Measurements from ENCODE around the gene MRGPRG.

The MRGPRG gene

DNA sequence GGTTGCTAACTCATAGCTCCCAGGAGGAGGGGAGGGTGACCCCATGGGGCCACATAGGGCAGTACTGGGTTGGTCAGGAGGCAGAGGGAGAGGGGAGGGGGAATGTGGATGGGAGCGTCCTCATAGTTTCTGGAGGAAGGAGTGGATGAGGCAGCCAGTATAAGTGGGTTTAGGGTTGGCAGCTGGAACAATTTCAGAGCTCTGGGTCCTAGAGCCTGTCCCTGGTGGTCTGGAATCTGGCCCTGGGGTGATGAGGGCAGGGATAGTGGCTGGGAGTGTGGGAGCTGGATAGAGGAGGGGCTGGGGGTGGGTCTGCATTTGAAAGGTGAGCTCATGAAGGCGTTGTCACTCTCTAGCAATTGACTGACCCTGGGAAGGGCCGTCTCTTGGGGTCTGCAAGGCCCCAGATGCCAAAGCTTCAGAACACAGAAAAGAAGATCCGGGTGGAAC lies 5.3 kb upstream of the MRGPRG start:
- Histone ChIP-seq H3K4me2 (ENCODE audit: low read length) (no peak overlapping the region), H3K56ac (ENCODE audit: low read length) (peak overlapping the region; percentile 3), H4K5ac (ENCODE audit: low read length) (no peak overlapping the region), H3K4me1 (ENCODE audit: control insufficient read depth, low read depth, low read length) (no peaks in the 10 kb centered on the region), H3K4me3 (ENCODE audit: low read length) (no peak overlapping the region), H2AK5ac (ENCODE audit: low read length) (no peak overlapping the region), H3K9ac (ENCODE audit: low read length) (no peak overlapping the region), H4K8ac (ENCODE audit: low read depth, low read length) (no peak overlapping the region), H2BK15ac (replicated peaks; ENCODE audit: low read depth) (no peak overlapping the region), H3K23ac (ENCODE audit: low read length) (no peak overlapping the region), H3K27me3 (ENCODE audit: insufficient read depth, low read length, poor library complexity) (no peaks in the 10 kb centered on the region), H2BK5ac (ENCODE audit: low read length) (no peak overlapping the region), H3K18ac (ENCODE audit: low read length) (no peak overlapping the region), H2BK120ac (ENCODE audit: low read depth, low read length) (no peak overlapping the region), H3K4ac (ENCODE audit: low read depth, low read length) (no peak overlapping the region), H3K79me1 (ENCODE audit: low read length) (no peaks in the 10 kb centered on the region), H3K79me2 (ENCODE audit: control insufficient read depth, insufficient read depth, low read length) (no peaks in the 10 kb centered on the region), H3K27ac (ENCODE audit: low read depth, low read length) (no peak overlapping the region), H3K36me3 (ENCODE audit: control insufficient read depth, insufficient read depth, low read length) (no peaks in the 10 kb centered on the region)
- WGBS (ENCODE audit: extremely low coverage, insufficient coverage, low lambda C conversion rate) = no CpG with 5 or more reads among the region's 4 CpGs
- peak; percentile 43 for DNase-seq

DNA sequence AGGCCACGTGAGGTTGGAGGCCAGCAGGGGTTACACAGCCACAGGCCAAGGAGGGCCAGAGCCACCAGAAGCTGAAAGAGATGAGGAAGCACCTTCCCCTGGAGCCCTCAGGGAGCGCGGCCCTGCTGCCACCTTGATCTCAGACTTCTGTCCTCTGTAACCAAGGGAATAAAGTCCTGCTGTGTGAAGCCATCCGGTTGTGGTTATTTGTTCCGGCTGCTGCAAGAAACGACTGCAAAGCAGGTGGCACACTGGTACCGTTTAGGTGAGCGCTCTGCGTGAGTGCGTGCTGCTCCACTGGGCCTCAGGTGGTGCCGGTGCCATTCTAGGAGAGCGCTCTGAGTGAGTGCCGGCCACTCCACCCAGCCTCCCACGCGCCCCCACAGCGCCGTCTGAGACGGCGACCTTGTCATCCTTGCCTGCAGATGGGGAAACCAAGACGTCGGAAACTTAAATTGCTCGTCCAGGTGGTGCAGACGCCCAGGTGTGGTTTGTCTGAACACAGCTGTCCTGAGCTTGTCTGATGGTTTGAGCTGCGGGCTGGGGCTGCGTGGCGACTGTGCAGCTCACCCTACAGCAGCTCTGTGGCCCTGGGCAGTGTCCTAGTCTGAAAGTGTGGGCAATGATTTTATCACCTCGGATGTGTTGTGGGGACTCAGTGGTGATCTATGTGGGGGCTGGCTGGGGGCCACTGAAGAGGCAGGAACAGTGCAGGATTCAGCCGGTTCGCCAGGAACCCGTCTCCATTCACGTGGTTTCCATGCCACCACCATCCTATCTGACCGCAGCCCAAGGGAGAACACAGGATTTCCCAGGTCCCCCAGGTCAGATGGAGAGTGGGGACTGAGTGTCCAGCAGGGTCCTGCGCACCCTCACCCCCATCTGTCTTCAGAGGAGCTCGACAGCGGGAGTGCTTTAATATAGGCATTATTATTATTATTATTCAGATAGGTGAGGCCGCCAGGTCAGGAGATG lies 4.6 kb upstream of the MRGPRG start:
- H3K36me3 ChIP-seq (ENCODE audit: control insufficient read depth, insufficient read depth, low read length) = no peaks in the 10 kb centered on the region
- no peak overlapping the region for H2BK120ac ChIP-seq (ENCODE audit: low read depth, low read length)
- no peak for DNase-seq
- H3K27me3 ChIP-seq (ENCODE audit: insufficient read depth, low read length, poor library complexity) = no peaks in the 10 kb centered on the region
- no peak overlapping the region for H3K4me2 ChIP-seq (ENCODE audit: low read length)
- no peaks in the 10 kb centered on the region for H3K4me1 ChIP-seq (ENCODE audit: control insufficient read depth, low read depth, low read length)
- no peak overlapping the region for H2AK5ac ChIP-seq (ENCODE audit: low read length)
- H3K9ac ChIP-seq (ENCODE audit: low read length) = no peak overlapping the region
- H3K4ac ChIP-seq (ENCODE audit: low read depth, low read length) = no peak overlapping the region
- no peak overlapping the region for H2BK5ac ChIP-seq (ENCODE audit: low read length)
- no peaks in the 10 kb centered on the region for H3K79me2 ChIP-seq (ENCODE audit: control insufficient read depth, insufficient read depth, low read length)
- H4K8ac ChIP-seq (ENCODE audit: low read depth, low read length) = no peak overlapping the region
- WGBS (ENCODE audit: extremely low coverage, insufficient coverage, low lambda C conversion rate) = no CpG with 5 or more reads among the region's 36 CpGs
- no peaks in the 10 kb centered on the region for H3K79me1 ChIP-seq (ENCODE audit: low read length)
- no peak overlapping the region for H2BK15ac ChIP-seq (replicated peaks; ENCODE audit: low read depth)
- H3K18ac ChIP-seq (ENCODE audit: low read length) = no peak overlapping the region
- H4K5ac ChIP-seq (ENCODE audit: low read length) = no peak overlapping the region
- H3K4me3 ChIP-seq (ENCODE audit: low read length) = no peak overlapping the region
- H3K27ac ChIP-seq (ENCODE audit: low read depth, low read length) = no peak overlapping the region
- H3K56ac ChIP-seq (ENCODE audit: low read length) = no peak overlapping the region
- H3K23ac ChIP-seq (ENCODE audit: low read length) = no peak overlapping the region

DNA sequence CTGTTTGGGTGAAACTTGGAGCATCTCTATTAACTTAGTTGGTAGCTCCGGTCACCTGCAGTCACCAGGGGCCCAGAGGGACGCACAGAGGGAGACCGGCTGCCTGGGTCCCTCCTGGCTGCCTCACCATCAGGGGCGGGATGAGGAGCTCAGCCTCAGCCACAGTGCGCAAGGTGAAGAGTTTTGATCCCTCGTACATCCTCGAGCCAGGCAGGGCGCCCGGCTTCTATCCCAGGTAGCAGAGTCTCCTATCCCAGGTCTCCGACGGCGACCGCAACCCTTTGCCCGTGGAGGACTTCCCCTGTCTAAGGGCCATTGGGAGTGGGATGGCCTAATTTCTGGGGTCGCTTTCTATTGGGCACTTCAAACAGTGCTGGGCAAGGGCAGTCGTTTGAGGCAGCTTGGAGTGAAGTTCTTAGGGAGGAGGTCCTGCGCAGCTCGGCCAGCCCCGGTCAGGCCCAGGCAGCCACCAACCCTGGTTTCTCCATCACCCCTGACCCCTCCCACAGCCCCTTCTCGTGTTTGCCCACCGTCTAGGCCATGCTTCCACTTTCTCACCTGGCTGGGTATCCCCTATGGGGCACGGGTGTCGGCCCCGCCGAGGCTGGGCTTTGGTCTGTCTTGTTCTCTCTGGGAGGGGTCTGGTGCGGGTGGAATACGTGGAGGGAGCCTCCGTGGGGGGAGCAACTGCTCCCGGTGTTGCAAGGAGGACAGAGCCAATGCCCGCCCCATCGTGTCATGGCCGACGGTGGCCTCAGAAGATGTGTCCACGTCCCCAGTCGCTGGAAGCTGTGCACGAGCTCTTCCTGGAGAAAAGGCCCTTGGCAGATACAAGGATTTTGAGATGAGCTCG lies 3.6 kb upstream of the MRGPRG start:
- Histone ChIP-seq H3K79me2 (ENCODE audit: control insufficient read depth, insufficient read depth, low read length) (no peaks in the 10 kb centered on the region), H3K79me1 (ENCODE audit: low read length) (no peaks in the 10 kb centered on the region), H3K23ac (ENCODE audit: low read length) (no peak overlapping the region), H3K9ac (ENCODE audit: low read length) (no peak overlapping the region), H2AK5ac (ENCODE audit: low read length) (no peak overlapping the region), H2BK5ac (ENCODE audit: low read length) (no peak overlapping the region), H3K27me3 (ENCODE audit: insufficient read depth, low read length, poor library complexity) (no peaks in the 10 kb centered on the region), H3K4me1 (ENCODE audit: control insufficient read depth, low read depth, low read length) (no peaks in the 10 kb centered on the region), H3K36me3 (ENCODE audit: control insufficient read depth, insufficient read depth, low read length) (no peaks in the 10 kb centered on the region), H3K4me3 (ENCODE audit: low read length) (no peak overlapping the region), H3K27ac (ENCODE audit: low read depth, low read length) (no peak overlapping the region), H3K4me2 (ENCODE audit: low read length) (no peak overlapping the region), H4K8ac (ENCODE audit: low read depth, low read length) (no peak overlapping the region), H2BK120ac (ENCODE audit: low read depth, low read length) (no peak overlapping the region), H3K18ac (ENCODE audit: low read length) (no peak overlapping the region), H3K56ac (ENCODE audit: low read length) (no peak overlapping the region), H2BK15ac (replicated peaks; ENCODE audit: low read depth) (no peak overlapping the region), H3K4ac (ENCODE audit: low read depth, low read length) (no peak overlapping the region), H4K5ac (ENCODE audit: low read length) (no peak overlapping the region)
- WGBS (ENCODE audit: extremely low coverage, insufficient coverage, low lambda C conversion rate) = no CpG with 5 or more reads among the region's 37 CpGs
- DNase-seq = no peak

DNA sequence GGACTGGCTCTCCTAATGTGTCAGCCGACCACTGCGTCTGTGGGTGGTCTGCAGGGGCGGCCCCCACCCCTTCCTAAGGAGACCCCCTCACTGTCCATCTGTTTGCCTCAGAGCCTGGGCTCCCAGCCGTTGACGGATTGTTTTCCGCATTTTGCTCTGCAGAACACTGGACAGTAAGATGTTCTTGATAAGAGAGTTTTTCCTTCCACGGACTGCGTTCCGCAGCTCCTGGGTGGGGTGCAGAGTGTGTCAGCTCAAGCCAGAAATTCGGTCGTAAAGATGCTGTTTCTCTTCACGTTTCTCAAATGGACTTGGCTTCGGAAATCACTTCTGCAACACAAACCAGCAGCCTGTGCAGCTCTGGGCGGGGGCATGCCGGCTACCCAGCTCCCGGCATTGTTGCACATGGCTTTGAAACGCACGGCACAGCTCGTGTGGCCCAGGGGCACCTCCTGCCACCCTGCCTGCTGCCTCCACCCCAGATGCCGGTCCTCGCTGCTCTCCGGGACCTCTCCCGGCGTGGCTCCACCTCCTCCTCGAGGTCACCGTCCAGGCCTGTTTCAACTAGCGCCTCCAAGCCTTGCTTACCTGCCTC lies 2.9 kb upstream of the MRGPRG start:
- Histone ChIP-seq H3K4me1 (ENCODE audit: control insufficient read depth, low read depth, low read length) (no peaks in the 10 kb centered on the region), H2BK5ac (ENCODE audit: low read length) (no peak overlapping the region), H3K4me3 (ENCODE audit: low read length) (no peak overlapping the region), H3K27me3 (ENCODE audit: insufficient read depth, low read length, poor library complexity) (no peaks in the 10 kb centered on the region), H2BK15ac (replicated peaks; ENCODE audit: low read depth) (no peak overlapping the region), H4K5ac (ENCODE audit: low read length) (no peak overlapping the region), H3K9ac (ENCODE audit: low read length) (no peak overlapping the region), H3K27ac (ENCODE audit: low read depth, low read length) (no peak overlapping the region), H3K23ac (ENCODE audit: low read length) (no peak overlapping the region), H3K79me2 (ENCODE audit: control insufficient read depth, insufficient read depth, low read length) (no peaks in the 10 kb centered on the region), H3K56ac (ENCODE audit: low read length) (no peak overlapping the region), H3K79me1 (ENCODE audit: low read length) (no peaks in the 10 kb centered on the region), H3K4me2 (ENCODE audit: low read length) (no peak overlapping the region), H3K36me3 (ENCODE audit: control insufficient read depth, insufficient read depth, low read length) (no peaks in the 10 kb centered on the region), H2AK5ac (ENCODE audit: low read length) (no peak overlapping the region), H3K18ac (ENCODE audit: low read length) (no peak overlapping the region), H4K8ac (ENCODE audit: low read depth, low read length) (no peak overlapping the region), H3K4ac (ENCODE audit: low read depth, low read length) (no peak overlapping the region), H2BK120ac (ENCODE audit: low read depth, low read length) (no peak overlapping the region)
- WGBS (ENCODE audit: extremely low coverage, insufficient coverage, low lambda C conversion rate) = no CpG with 5 or more reads among the region's 27 CpGs
- no peak for DNase-seq

DNA sequence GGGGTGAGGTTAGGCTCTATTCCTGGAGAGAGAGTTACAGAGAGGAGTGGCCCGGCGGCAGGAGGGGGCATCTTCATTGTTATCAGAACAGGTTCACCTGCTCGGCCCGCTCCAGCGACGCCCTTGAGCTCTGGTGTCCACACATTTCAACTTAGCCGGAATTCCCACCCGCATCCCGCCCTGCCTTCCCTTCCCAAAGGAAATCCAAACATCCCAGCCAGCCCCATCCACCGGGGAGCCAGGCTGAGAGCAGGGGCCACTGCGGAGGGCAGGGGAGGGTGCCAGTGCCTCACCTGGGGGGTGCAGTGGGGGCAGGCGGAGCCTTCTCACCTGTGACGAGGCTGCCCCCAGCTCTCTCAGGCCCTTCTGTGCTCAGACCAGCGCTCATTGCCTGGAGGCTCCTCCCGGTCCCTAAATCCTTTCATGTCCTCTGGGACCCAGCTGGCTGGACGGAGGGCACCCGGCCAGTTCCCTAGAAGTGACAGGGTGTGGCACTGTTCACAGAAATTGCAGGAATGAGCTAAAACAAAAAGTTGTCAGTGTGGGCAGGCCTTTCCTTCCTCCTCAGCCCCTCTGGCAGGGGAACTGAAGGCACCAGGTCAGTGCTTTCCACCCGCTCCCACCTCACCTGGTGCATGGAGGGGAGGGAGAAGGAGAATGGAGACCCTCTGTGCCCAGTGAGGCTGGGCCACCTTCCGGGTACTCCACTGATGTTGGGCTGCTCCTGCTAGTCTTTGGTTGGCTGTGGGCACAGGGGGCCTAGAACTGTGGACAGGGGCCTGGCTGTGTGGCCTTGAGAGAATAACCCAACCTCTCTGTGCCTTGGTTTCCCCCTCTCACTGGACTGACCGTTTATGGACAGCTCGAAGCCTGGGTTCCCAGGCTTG lies 2.2 kb upstream of the MRGPRG start:
- no peaks in the 10 kb centered on the region for H3K79me2 ChIP-seq (ENCODE audit: control insufficient read depth, insufficient read depth, low read length)
- no peak for DNase-seq
- WGBS (ENCODE audit: extremely low coverage, insufficient coverage, low lambda C conversion rate) = no CpG with 5 or more reads among the region's 21 CpGs
- no peak overlapping the region for H2BK5ac ChIP-seq (ENCODE audit: low read length)
- no peak overlapping the region for H3K23ac ChIP-seq (ENCODE audit: low read length)
- H3K56ac ChIP-seq (ENCODE audit: low read length) = no peak overlapping the region
- H3K4me2 ChIP-seq (ENCODE audit: low read length) = no peak overlapping the region
- no peaks in the 10 kb centered on the region for H3K4me1 ChIP-seq (ENCODE audit: control insufficient read depth, low read depth, low read length)
- H3K36me3 ChIP-seq (ENCODE audit: control insufficient read depth, insufficient read depth, low read length) = no peaks in the 10 kb centered on the region
- no peak overlapping the region for H3K4me3 ChIP-seq (ENCODE audit: low read length)
- no peak overlapping the region for H2BK15ac ChIP-seq (replicated peaks; ENCODE audit: low read depth)
- H2BK120ac ChIP-seq (ENCODE audit: low read depth, low read length) = no peak overlapping the region
- no peak overlapping the region for H4K5ac ChIP-seq (ENCODE audit: low read length)
- no peaks in the 10 kb centered on the region for H3K27me3 ChIP-seq (ENCODE audit: insufficient read depth, low read length, poor library complexity)
- H3K27ac ChIP-seq (ENCODE audit: low read depth, low read length) = no peak overlapping the region
- no peak overlapping the region for H3K18ac ChIP-seq (ENCODE audit: low read length)
- H2AK5ac ChIP-seq (ENCODE audit: low read length) = no peak overlapping the region
- no peak overlapping the region for H3K4ac ChIP-seq (ENCODE audit: low read depth, low read length)
- H3K79me1 ChIP-seq (ENCODE audit: low read length) = no peaks in the 10 kb centered on the region
- no peak overlapping the region for H3K9ac ChIP-seq (ENCODE audit: low read length)
- H4K8ac ChIP-seq (ENCODE audit: low read depth, low read length) = no peak overlapping the region

All from mesendoderm (in vitro differentiated cells).